D721Med (cell line): ENCODE data around the gene MUC6.

Experiments
- DNase-seq: peaks from one replicate; pipeline ENCODE4 v3.0.0; 2011; ENCODE audit warnings: low spot score; ENCODE audit not compliant: insufficient read length
- FAIRE-seq: peaks from 2 replicates; lab custom pipeline; 2011; peaks lifted over from hg19 to GRCh38; lab: Jason Lieb, UNC
- TF ChIP-seq, protein P1 (sequence below): IDR thresholded peaks from 2 replicates; pipeline ENCODE4 v1.5.1; 2012; ENCODE audit warnings: mild to moderate bottlenecking, control low read depth; ENCODE audit not compliant: insufficient read depth; ENCODE audit errors: missing control alignments

Gene MUC6

DNA sequence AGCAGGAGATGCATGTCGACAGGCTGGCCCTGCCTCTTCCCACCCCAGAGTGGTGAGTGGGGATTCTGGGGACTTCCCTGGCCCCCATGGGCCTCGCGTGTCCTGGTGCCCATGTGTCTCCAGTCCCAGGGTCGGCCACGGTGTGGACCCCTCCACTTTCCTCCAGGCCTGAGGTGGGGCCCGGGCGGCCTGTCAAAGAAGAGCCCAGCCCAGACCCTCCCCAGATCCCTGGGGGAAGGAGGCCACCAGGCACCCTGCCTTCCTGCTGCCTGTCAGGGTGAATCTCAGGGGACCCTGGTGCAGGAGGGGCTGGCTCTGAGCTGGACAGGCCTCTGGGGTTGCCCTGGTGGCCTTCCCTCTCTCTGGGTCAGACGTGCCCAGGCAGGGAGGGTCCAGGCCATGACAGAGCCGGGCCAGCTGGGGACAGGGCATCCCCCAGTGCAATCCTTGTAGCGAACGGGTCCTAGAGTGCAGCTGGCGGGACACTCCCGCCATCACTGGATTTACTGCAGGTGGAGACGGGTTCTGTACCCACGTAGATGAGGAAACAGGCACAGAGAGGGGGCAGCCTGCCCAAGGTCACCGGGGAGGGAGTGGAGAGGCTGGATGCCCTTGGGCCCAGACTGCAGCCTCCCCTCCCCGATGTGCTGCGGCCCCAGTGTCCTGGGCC is 13.5 kb upstream of the MUC6 start:
- TF ChIP-seq, protein P1, sequence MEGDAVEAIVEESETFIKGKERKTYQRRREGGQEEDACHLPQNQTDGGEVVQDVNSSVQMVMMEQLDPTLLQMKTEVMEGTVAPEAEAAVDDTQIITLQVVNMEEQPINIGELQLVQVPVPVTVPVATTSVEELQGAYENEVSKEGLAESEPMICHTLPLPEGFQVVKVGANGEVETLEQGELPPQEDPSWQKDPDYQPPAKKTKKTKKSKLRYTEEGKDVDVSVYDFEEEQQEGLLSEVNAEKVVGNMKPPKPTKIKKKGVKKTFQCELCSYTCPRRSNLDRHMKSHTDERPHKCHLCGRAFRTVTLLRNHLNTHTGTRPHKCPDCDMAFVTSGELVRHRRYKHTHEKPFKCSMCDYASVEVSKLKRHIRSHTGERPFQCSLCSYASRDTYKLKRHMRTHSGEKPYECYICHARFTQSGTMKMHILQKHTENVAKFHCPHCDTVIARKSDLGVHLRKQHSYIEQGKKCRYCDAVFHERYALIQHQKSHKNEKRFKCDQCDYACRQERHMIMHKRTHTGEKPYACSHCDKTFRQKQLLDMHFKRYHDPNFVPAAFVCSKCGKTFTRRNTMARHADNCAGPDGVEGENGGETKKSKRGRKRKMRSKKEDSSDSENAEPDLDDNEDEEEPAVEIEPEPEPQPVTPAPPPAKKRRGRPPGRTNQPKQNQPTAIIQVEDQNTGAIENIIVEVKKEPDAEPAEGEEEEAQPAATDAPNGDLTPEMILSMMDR: no peak
- no peak for DNase-seq
- no peak for FAIRE-seq

GRCh38 chr11:1049431-1049891 is 12.9 kb upstream of the MUC6 start:
- FAIRE-seq (no peak), DNase-seq (no peak)
- TF ChIP-seq, protein P1: no peak

- FAIRE-seq: no peak
- no peak for DNase-seq
- TF ChIP-seq, protein P1: no peak
These were observed 12.5 kb upstream of the MUC6 start for GRCh38 chr11:1049071-1049405.

DNA sequence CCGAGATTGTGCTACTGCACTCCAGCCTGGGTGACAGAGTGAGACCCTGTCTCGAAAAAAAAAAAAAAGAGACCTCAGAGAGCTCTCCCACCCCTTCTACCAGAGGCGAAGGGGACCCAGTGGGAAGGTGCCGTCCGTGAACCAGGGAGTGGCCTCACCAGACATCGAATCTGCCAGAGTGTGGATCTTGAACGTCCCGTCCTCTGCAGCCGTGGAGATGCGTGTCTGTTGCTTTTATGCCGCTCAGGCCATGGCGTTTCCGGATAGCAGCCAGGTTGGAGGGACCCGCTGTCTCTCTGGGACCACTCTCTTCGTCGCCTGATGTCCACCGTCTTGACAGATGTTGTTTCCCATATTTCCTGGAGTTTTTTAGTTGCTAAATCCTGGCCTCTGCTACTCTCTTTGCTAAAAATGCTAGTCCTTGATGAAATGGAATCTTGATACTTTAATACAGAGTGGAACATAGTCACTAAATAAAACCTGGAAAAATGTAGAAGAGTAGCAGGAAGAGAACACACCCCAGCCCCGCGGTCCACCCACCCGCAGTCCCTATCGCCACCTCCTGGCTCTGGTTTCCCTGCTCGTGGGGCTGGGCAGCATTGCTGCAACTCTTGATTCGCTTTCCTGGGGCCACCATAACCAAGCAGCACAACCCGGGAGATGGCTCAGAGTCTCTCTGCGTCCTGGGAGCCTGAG is 12.0 kb upstream of the MUC6 start:
- FAIRE-seq (no peak), DNase-seq (no peak)
- TF ChIP-seq, protein P1: no peak

GRCh38 chr11:1047595-1048156 is 11.2 kb upstream of the MUC6 start:
- DNase-seq: no peak
- TF ChIP-seq, protein P1: no peak
- no peak for FAIRE-seq

GRCh38 chr11:1044160-1044559 is 7.6 kb upstream of the MUC6 start:
- TF ChIP-seq, protein P1: no peak
- DNase-seq: no peak
- FAIRE-seq: no peak
